Sigmoid colon (tissue), 7 donors: ENCODE measurements around the gene NRDE2. TPM values are rescaled to one million over a fixed set of nuclear protein-coding genes. Genes with fewer than 3 reads are reported as not detected.

Experiments
- DNase-seq: peaks from one replicate; pipeline ENCODE4 v3.0.0-alpha.2; 2019
- H3K27ac ChIP-seq, 4 donors: fragments of 200-600 bp; sonication (generic); one replicate each; pipeline ENCODE4 v1.5.1; 2016 to 2019; ENCODE audit warnings: mild to moderate bottlenecking in 1 of 4
- H3K27me3 ChIP-seq, 3 donors: fragments of 200-600 bp; sonication (generic); one replicate each; pipeline ENCODE4 v1.5.1; 2019; ENCODE audit warnings: mild to moderate bottlenecking in 1 of 3
- H3K36me3 ChIP-seq, 4 donors: fragments of 200-600 bp; sonication (generic); one replicate each; pipeline ENCODE4 v1.5.1; 2016 to 2019
- H3K4me1 ChIP-seq, 4 donors: fragments of 200-600 bp; sonication (generic); one replicate each; pipeline ENCODE4 v1.5.1; 2017 to 2019
- H3K4me3 ChIP-seq, 4 donors: fragments of 200-600 bp; sonication (generic); one replicate each; pipeline ENCODE4 v1.5.1; 2017 to 2019; ENCODE audit warnings: mild to moderate bottlenecking in 2 of 4, moderate library complexity in 1 of 4
- H3K9me3 ChIP-seq, 4 donors: fragments of 200-600 bp in 3 of 4; sonication (generic) in 3 of 4; one replicate each; pipeline versions ENCODE4 v1.5.1 to v1.6.1; 2013 to 2019
- CTCF ChIP-seq, 4 experiments: fragments of 450-650 bp in 3 of 4; fragments of 200-600 bp in 1 of 4; IDR thresholded peaks; one replicate each; pipeline ENCODE4 v1.5.1; 2016 to 2019; ENCODE audit warnings: antibody characterized with exemption in 4 of 4, mild to moderate bottlenecking in 3 of 4, moderate library complexity in 2 of 4
- EP300 ChIP-seq, 4 donors: sonication (generic); formaldehyde crosslinking; IDR thresholded peaks; one replicate each; pipeline ENCODE4 v1.6.1; 2017; ENCODE audit warnings: antibody characterized with exemption in 4 of 4
- POLR2A ChIP-seq, 2 donors: fragments of 450-650 bp; IDR thresholded peaks; one replicate each; pipeline ENCODE4 v1.6.1; 2016; ENCODE audit warnings: antibody characterized with exemption in 2 of 2, mild to moderate bottlenecking in 2 of 2, moderate library complexity in 2 of 2
- POLR2AphosphoS5 ChIP-seq, 4 donors: sonication (generic); formaldehyde crosslinking; IDR thresholded peaks; one replicate each; pipeline ENCODE4 v1.6.1; 2017; ENCODE audit warnings: antibody characterized with exemption in 4 of 4
- WGBS, 2 donors: extraction: QIAGEN DNeasy Blood & Tissue Kit; methylation state at CpG; one replicate each; pipeline ENCODE4 v1.1.7; 2013; 5-methylcytosine and 5-hydroxymethylcytosine counted together
- intact Hi-C: fragments of 100-400 bp; cut with DNase I; formaldehyde crosslinking; loops from one replicate; pipeline ENCODE4 v1.15.1; 2023
- polyA plus RNA-seq, 3 donors: library from polyadenylated mRNA; stranded (reverse); fragments of 200-250 nt; gene quantifications; one replicate each; pipeline ENCODE4 v1.2.3, GENCODE V29; 2013
- total RNA-seq, 4 donors: library from RNA; depleted of rRNA; stranded (reverse); fragments of >200 nt; gene quantifications; one replicate each; pipeline ENCODE4 v1.1.0, GENCODE V29; 2016
- donor health status: healthy with polysubstance abuse.
- donor health status: Bipolar disorder and iron deficiency.
- donor health status: healthy.

NRDE2 gene
- total and polyA plus RNA-seq, 7 donors, result 4.8 to 25.2 (median 12.5) TPM

GRCh38 chr14:90277581-90278198, 54.1 kb downstream of the NRDE2 start:
- 91 to 93% methylated on average over 24 of the region's 24 CpGs for WGBS, 2 donors
- H3K27me3 ChIP-seq, result no peaks in the 10 kb centered on the region
- no peak for DNase-seq
- no peaks in the 10 kb centered on the region for H3K9me3 ChIP-seq
- intact Hi-C loops, result no loop called here
- H3K36me3 ChIP-seq, result peaks cover 14 to 92% (median 28%) of the 10 kb centered on the region in 4 donors
- TF ChIP-seq EP300 (IDR thresholded peaks at IDR 0.05) (no peak), CTCF (IDR thresholded peaks at IDR 0.05) (no peak), POLR2A (IDR thresholded peaks at IDR 0.05) (no peak), POLR2AphosphoS5 (IDR thresholded peaks at IDR 0.05) (no peak)
- no peaks in the 10 kb centered on the region for H3K4me1 ChIP-seq
- no peak overlapping the region for H3K27ac ChIP-seq
- H3K4me3 ChIP-seq, result no peak overlapping the region

- H3K27ac ChIP-seq, result no peak overlapping the region
- 86 to 88% methylated on average over 18 of the region's 18 CpGs for WGBS, 2 donors
- no peak for TF ChIP-seq POLR2A (IDR thresholded peaks at IDR 0.05)
- TF ChIP-seq POLR2AphosphoS5 (IDR thresholded peaks at IDR 0.05), result no peak
- TF ChIP-seq CTCF (IDR thresholded peaks at IDR 0.05), result no peak
- TF ChIP-seq EP300 (IDR thresholded peaks at IDR 0.05), result no peak
- H3K27me3 ChIP-seq, result no peaks in the 10 kb centered on the region
- no peak overlapping the region for H3K4me3 ChIP-seq
- intact Hi-C loops, result no loop called here
- no peaks in the 10 kb centered on the region for H3K9me3 ChIP-seq
- peaks cover 16 to 90% (median 29%) of the 10 kb centered on the region in 4 donors for H3K36me3 ChIP-seq
- H3K4me1 ChIP-seq, result no peaks in the 10 kb centered on the region
- DNase-seq, result no peak
These were observed 54.9 kb downstream of the NRDE2 start for GRCh38 chr14:90276646-90277367.

GRCh38 chr14:90275820-90276219, 55.9 kb downstream of the NRDE2 start:
- H3K4me1 ChIP-seq, result no peaks in the 10 kb centered on the region

GRCh38 chr14:90275458-90275814, 56.3 kb downstream of the NRDE2 start:
- H3K36me3 ChIP-seq, result peaks cover 18 to 91% (median 32%) of the 10 kb centered on the region in 4 donors
- WGBS, 2 donors, result 89 to 91% methylated on average over 9 of the region's 9 CpGs
- no peaks in the 10 kb centered on the region for H3K9me3 ChIP-seq
- H3K4me3 ChIP-seq, result no peak overlapping the region
- no peaks in the 10 kb centered on the region for H3K27me3 ChIP-seq
- TF ChIP-seq POLR2AphosphoS5 (IDR thresholded peaks at IDR 0.05) (no peak), POLR2A (IDR thresholded peaks at IDR 0.05) (no peak), CTCF (IDR thresholded peaks at IDR 0.05) (no peak), EP300 (IDR thresholded peaks at IDR 0.05) (no peak)
- peak overlapping the region in 1 of 4 donors; percentile 14 for H3K27ac ChIP-seq
- no peaks in the 10 kb centered on the region for H3K4me1 ChIP-seq
- DNase-seq, result no peak
- intact Hi-C loops, result no loop called here

More at GRCh38 chr14:90275820-90276219, 55.9 kb downstream of the NRDE2 start:
- Histone ChIP-seq H3K9me3 (no peaks in the 10 kb centered on the region), H3K27me3 (no peaks in the 10 kb centered on the region), H3K27ac (no peak overlapping the region), H3K4me3 (no peak overlapping the region), H3K36me3 (peaks cover 18 to 91% (median 30%) of the 10 kb centered on the region in 4 donors)
- no peak for DNase-seq
- intact Hi-C loops, result no loop called here
- WGBS, 2 donors, result 88 to 91% methylated on average over 8 of the region's 8 CpGs
- TF ChIP-seq EP300 (IDR thresholded peaks at IDR 0.05) (no peak), POLR2AphosphoS5 (IDR thresholded peaks at IDR 0.05) (peak in 1 of 4 donors; percentile 4)

- intact Hi-C loops, result no loop called here
- Histone ChIP-seq H3K36me3 (peaks cover 18 to 91% (median 36%) of the 10 kb centered on the region in 4 donors), H3K9me3 (no peaks in the 10 kb centered on the region), H3K27ac (peak overlapping the region in 2 of 4 donors; percentile 7 to 14), H3K4me1 (no peaks in the 10 kb centered on the region), H3K27me3 (no peaks in the 10 kb centered on the region), H3K4me3 (no peak overlapping the region)
- DNase-seq, result no peak
- WGBS, 2 donors, result 74 to 84% methylated on average over 8 of the region's 8 CpGs
- TF ChIP-seq POLR2AphosphoS5 (IDR thresholded peaks at IDR 0.05) (no peak), CTCF (IDR thresholded peaks at IDR 0.05) (no peak), POLR2A (IDR thresholded peaks at IDR 0.05) (no peak), EP300 (IDR thresholded peaks at IDR 0.05) (no peak)
These were observed 56.8 kb downstream of the NRDE2 start for GRCh38 chr14:90274808-90275457.
